Measurements from ENCODE around the gene GIN1. TPM values are rescaled to one million over a fixed set of nuclear protein-coding genes. Genes with fewer than 3 reads are reported as not detected.
A peak's percentile ranks its signal among the peaks of the same experiment; 100 is the strongest.
"Not testable (repeated sequence)": the region's sequence is repeated elsewhere in the genome, so short reads cannot be mapped to it uniquely, and the experiment has no call there.

GIN1 gene
- total RNA-seq, 1 donor, result 1.1 TPM

- peak in 2 of 3 donors; percentile 41 to 88 for DNase-seq (ENCODE audit: low read depth in 2 of 3, low spot score in 2 of 3)
Measured at GRCh38 chr5:103111468-103111867, 8.5 kb downstream of the GIN1 start.

- no peak for DNase-seq (ENCODE audit: low read depth in 2 of 3, low spot score in 2 of 3)
Measured at GRCh38 chr5:103110403-103110802, 9.5 kb downstream of the GIN1 start.

GRCh38 chr5:103109277-103109676 lies 10.7 kb downstream of the GIN1 start:
- no peak for DNase-seq (ENCODE audit: low read depth in 2 of 3, low spot score in 2 of 3)

GRCh38 chr5:103108086-103108485 lies 11.9 kb downstream of the GIN1 start:
- DNase-seq (ENCODE audit: low read depth in 2 of 3, low spot score in 2 of 3), result peak in 1 of 3 donors; percentile 57

- DNase-seq (ENCODE audit: low read depth in 2 of 3, low spot score in 2 of 3), result no peak
Measured at GRCh38 chr5:103102234-103102633, 17.7 kb downstream of the GIN1 start.

- DNase-seq (ENCODE audit: low read depth in 2 of 3, low spot score in 2 of 3), result no peak
Measured at GRCh38 chr5:103101079-103101750, 18.7 kb downstream of the GIN1 start.

GRCh38 chr5:103098993-103099392 lies 20.9 kb downstream of the GIN1 start:
- no peak for DNase-seq (ENCODE audit: low read depth in 2 of 3, low spot score in 2 of 3)

GRCh38 chr5:103094737-103095136 lies 25.2 kb downstream of the GIN1 start:
- DNase-seq (ENCODE audit: low read depth in 2 of 3, low spot score in 2 of 3), result no peak

- no peak for DNase-seq (ENCODE audit: low read depth in 2 of 3, low spot score in 2 of 3)
Measured at GRCh38 chr5:103093727-103094126, 26.2 kb downstream of the GIN1 start.

- no peak for DNase-seq (ENCODE audit: low read depth in 2 of 3, low spot score in 2 of 3)
Measured at GRCh38 chr5:103092676-103093075, 27.3 kb downstream of the GIN1 start.

GRCh38 chr5:103090791-103091190 lies 29.1 kb downstream of the GIN1 start:
- DNase-seq (ENCODE audit: low read depth in 2 of 3, low spot score in 2 of 3), result no peak

- no peak for DNase-seq (ENCODE audit: low read depth in 2 of 3, low spot score in 2 of 3)
Measured at GRCh38 chr5:103089272-103089671, 30.7 kb downstream of the GIN1 start.

GRCh38 chr5:103086547-103086946 lies 33.4 kb downstream of the GIN1 start:
- no peak for DNase-seq (ENCODE audit: low read depth in 2 of 3, low spot score in 2 of 3)

- no peak for DNase-seq (ENCODE audit: low read depth in 2 of 3, low spot score in 2 of 3)
Measured at GRCh38 chr5:103079796-103080195, 40.1 kb downstream of the GIN1 start.

GRCh38 chr5:103075442-103075841 lies 44.5 kb downstream of the GIN1 start:
- no peak for DNase-seq (ENCODE audit: low read depth in 2 of 3, low spot score in 2 of 3)

GRCh38 chr5:103073500-103073899 lies 46.4 kb downstream of the GIN1 start:
- DNase-seq (ENCODE audit: low read depth in 2 of 3, low spot score in 2 of 3), result not testable (repeated sequence)

GRCh38 chr5:103066326-103066725 lies 53.6 kb downstream of the GIN1 start:
- no peak for DNase-seq (ENCODE audit: low read depth in 2 of 3, low spot score in 2 of 3)

- no peak for DNase-seq (ENCODE audit: low read depth in 2 of 3, low spot score in 2 of 3)
Measured at GRCh38 chr5:103060424-103060954, 59.4 kb downstream of the GIN1 start.

- DNase-seq (ENCODE audit: low read depth in 2 of 3, low spot score in 2 of 3), result no peak
Measured at GRCh38 chr5:103059525-103059924, 60.4 kb downstream of the GIN1 start.

- no peak for DNase-seq (ENCODE audit: low read depth in 2 of 3, low spot score in 2 of 3)
Measured at GRCh38 chr5:103057208-103058130, 62.5 kb downstream of the GIN1 start.

GRCh38 chr5:103046706-103047105 lies 73.2 kb downstream of the GIN1 start:
- not testable (repeated sequence) for DNase-seq (ENCODE audit: low read depth in 2 of 3, low spot score in 2 of 3)
